SKM-1 (cell line): ENCODE measurements around the gene CYTIP.

Source experiments
- DNase-seq: peaks from one replicate; lab custom pipeline; 2025; ENCODE audit not compliant: unreplicated experiment; lab: John Stamatoyannopoulos, UW

Gene CYTIP

DNA sequence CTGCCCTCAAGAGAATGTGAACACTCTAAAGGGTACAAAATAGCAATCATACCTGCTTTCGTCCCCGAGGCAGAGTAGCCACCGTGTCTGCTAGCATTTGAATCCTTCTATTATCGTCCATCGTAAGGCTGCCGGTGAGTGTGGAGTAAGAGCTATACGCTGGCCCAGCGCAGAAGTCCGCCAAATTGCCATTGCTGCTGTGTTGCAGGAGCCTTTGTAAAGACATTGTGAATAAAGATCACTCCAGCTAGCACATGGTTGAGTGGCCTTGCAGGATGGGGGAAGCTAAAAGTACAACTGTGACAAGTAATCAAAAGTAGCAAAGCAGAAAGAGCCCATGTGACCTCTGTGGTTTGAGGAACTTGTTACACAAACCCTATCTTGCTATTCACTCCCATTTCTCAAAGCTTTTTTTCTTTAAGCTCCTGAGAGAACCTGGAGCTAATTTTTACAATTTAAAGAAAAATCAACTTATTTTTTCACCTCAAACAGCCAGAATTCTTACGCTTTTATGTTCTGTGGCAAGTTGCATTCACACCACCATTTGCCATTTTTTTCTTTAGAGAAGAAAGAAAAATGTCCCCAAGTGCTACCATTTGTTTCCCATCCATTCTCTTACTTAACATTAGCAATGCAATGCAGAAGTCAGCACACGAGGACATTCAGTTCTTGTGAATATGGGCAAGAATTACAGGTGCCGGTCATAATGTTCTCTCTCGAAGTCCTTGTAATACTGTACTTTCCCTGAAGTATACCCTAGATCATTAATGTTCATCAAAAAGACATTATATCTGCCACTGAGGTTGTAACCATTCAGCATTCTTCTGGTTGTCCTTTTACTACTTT is at the start of gene CYTIP:
Gene CYTIP, minus strand, starts transcription at position 295 of the 846 bp plus-strand sequence. Its CDS starts 69 bp downstream, at position 226.
- DNase-seq = peak; percentile 86

- DNase-seq = peak; percentile 39
These were observed 48.4 kb upstream of the CYTIP start for GRCh38 chr2:157492189-157492773.

DNA sequence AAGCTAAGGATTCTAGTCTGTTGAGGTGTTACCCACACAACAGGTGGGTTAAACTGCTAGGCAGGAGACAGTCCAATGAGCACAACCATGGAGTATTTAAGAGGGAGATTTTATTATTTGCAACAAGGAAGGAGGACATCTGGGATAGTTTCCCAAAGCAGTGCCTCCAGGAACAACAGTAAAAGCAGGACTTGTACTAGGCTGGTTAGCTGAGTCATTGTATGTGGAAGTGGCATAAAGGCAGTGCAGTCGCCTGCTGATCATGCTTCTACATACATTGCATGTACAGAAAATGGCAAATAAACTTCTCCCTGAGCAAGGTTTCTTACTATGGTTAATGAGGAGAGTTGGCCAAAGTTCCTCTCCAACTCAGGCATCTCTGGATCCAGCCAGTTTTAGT is 46.1 kb upstream of the CYTIP start:
- no peak for DNase-seq

DNA sequence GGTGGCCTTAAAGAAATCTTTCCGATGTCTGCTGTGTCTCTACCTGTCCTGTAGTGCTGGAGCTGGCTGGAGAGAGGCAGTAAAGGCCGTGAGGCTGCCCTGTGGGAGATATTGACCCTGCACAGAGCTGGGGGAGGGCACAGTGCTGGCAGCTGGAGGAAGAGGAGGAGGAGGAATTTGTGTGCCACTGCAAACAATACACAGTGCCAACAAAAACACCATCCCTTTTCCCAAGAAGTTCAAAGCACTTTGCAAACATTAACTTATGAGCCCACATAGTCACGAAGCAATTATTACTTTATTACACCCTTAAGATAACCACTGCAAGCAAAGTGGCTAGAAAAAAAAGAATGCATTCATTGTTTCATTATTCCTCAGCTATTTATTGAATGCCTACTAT is 45.0 kb upstream of the CYTIP start:
- DNase-seq = no peak

DNA sequence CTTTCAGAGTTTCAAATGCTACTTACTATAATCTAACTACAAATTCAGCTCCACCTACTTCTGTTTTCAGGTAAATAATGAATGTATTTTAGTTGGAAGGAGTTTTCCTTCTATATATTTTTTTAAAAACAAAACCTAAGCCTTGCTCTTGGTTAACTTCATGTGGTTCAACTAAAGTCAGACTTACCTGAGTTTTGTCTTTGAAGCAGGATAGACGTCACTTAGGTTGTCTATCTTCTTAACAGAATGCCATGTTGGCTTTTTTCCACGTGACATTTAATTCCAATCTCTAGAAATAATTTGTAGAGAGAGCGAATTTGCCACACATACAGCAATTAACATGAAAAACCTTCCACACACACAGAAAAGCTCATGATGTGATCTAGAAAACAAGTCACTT is 43.9 kb upstream of the CYTIP start:
- no peak for DNase-seq

DNA sequence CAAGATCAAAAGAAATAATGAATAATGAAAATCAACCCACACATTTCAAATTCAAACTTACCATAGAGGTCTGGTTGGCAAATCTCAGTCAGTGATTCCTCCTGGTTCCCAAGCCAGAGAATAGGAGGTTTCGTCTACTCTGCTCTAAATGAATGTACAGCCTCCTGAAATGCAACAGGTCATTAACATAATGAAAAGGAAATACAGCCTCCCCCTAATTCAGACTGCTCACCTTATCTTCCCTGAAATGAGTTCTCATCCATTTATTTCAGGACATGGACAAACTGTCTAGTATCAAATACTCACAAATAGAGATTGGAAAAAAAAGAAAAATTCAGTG is 43.4 kb upstream of the CYTIP start:
- DNase-seq = no peak

GRCh38 chr2:157486596-157487270 is 42.8 kb upstream of the CYTIP start:
- DNase-seq = no peak

GRCh38 chr2:157480182-157480961 is 36.5 kb upstream of the CYTIP start:
- DNase-seq = no peak

DNA sequence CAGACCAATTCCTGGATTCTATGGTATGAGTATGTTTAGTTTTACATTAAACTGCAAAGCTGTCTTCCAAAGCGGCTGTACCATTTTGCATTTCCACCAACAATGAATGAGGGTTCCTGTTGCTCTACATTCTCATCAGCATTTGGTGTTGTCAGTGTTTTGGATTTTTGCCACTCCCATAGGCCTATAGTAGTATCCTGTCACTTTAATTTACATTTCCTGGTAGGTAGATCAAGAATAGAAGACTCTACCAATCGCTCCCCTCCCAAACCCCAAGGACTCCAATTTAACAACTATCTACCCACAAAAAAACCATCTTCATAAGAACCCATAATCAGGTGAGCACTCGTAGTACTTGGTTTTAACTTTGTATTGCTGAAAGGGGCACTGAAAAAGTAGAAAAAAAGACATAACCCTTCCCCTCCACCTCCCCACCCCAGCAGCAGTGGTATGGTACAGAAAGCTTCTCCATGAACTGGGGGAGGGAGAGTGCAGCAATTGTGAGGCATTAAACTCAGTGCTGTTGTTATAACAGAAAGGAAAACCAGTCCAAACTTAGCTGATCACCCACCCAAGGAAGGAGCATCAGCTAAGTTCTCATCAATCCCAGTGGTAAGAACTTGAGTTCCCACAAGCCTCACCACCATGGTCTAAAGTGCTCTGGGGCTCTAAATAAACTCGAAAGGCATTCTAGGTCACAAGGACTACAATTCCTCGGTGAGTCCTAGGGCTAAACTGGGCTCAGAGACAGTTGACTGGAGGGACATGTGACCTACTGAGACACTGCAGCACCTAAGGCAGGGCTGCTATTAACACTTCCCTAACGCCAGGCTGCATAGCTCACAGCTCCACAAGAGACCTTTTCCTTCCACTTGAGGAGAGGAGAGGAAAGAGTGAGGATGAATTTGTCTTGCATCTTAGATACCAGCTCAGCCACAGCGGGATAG is 35.5 kb upstream of the CYTIP start:
- no peak for DNase-seq

GRCh38 chr2:157477919-157478318 is 34.0 kb upstream of the CYTIP start:
- DNase-seq = no peak

- no peak for DNase-seq
These were observed 33.2 kb upstream of the CYTIP start for GRCh38 chr2:157476953-157477709.

- DNase-seq = no peak
These were observed 32.0 kb upstream of the CYTIP start for GRCh38 chr2:157475722-157476390.

DNA sequence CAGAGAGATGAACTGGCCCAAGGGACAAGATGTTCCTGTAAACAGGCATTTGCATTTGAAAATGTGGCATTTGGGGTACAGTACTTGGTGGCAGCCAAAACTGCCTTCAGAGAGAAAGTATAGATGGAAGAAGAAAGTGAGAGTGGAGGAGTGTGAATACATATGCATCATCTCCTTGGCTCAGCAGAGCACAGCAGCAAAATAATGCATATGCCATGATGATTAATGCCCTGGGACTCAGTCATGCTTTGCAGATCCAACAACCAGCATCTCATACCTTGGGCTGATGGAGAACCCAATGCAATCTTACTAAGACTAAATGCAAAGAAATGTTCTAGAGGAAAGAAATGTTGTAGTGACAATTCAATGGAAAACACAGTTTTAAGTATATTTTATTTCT is 29.7 kb upstream of the CYTIP start:
- no peak for DNase-seq

- no peak for DNase-seq
These were observed 27.2 kb upstream of the CYTIP start for GRCh38 chr2:157471078-157471477.

- peak; percentile 48 for DNase-seq
These were observed 26.4 kb upstream of the CYTIP start for GRCh38 chr2:157470321-157470720.

- DNase-seq = no peak
These were observed 25.8 kb upstream of the CYTIP start for GRCh38 chr2:157469726-157470125.

DNA sequence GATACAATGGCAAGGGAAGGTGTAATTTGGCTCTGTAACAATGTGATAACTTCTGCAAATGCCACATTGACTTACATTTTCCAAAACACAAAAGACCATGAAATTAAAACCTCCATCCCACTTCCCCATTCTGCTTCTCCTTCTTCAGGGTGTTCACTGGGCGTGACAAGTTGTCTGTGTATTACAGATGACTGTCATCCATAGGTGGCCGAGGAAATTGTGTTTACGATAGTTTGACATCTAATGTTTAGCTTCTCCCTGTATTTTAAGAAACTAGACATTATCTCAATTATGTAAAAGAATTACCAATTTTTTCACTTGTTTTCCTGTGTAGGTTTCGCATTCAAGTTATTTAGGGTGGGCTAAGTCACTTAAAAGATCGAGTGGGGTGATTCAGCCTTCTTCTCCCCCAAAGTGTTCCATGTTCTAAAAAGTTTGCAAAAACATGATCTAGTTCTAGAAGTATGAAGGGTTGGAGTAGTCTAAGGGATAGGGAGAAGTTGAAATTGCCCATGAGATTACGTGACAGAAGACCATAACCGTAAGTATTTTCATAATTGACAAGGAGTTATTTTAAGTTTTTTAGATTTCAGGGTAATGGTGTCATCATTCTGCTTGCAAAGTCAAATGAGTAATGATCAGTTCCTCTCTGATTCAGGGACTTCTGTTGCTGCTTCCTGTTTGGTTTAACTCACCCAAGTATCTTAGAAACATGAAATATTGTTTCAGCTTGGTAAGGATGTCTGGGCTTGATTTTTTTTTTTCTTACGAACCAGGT is 25.2 kb upstream of the CYTIP start:
- peak; percentile 85 for DNase-seq

DNA sequence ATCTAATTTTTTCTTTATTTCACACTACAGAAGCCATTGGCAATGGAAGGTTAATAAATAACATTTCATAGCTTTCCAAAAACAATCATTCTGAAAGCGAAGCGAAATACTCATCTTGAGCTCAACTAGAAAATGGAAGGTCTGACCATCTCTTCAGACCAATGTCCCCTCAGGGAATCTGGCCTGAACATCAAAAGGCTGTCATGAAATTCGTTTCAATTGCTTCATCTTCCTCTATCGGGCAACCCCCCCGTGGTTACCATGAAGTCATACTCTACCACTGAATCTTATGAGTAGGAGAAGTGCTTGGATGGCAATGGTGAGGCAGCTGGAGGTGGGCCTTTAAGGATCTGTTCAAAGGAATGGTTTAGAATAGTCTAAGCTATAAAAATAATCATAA is 22.9 kb upstream of the CYTIP start:
- DNase-seq = peak; percentile 34
